ENCODE results near the gene CNTNAP2. TPM values are rescaled to one million over a fixed set of nuclear protein-coding genes. Genes with fewer than 3 reads are reported as not detected.

The CNTNAP2 gene
- total and polyA plus RNA-seq, 12 donors: 0.07 to 0.77 (median 0.24) TPM

- Histone ChIP-seq H3K4me3 (no peak overlapping the region), H3K9me3 (peaks cover 0 to 3% (median 0%) of the 10 kb centered on the region in 11 donors), H3K27me3 (no peaks in the 10 kb centered on the region), H3K4me1 (no peaks in the 10 kb centered on the region), H3K36me3 (no peaks in the 10 kb centered on the region), H3K27ac (no peak overlapping the region)
- DNase-seq (no peak), ATAC-seq (no peak)
- intact Hi-C loops (cut with DNase I): no loop called here
- WGBS, 2 donors: 61 to 82% methylated on average over 1 of the region's 1 CpG
- TF ChIP-seq CTCF (IDR thresholded peaks at IDR 0.05): no peak
Measured at GRCh38 chr7:147070886-147071285, 954.3 kb downstream of the CNTNAP2 start.

DNA sequence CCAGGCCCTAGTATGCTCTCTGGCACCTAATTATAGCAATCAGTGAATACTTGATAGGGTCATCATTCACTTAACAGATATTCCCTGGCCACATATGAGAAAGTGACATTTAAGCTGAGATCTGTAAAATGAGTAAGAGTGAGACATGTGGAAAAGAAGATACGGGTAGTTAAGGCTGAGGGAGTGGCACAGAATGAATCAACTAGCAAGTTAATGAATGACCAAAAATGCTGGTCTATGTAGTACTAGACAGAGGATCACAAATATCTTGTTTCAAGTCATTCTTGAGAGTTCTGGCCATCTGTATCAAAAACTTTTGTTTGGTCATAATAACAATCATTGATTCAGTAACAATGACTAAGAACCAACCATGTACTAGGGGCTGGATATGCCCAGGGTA lies 954.9 kb downstream of the CNTNAP2 start:
- no peaks in the 10 kb centered on the region for H3K27me3 ChIP-seq
- ATAC-seq (no peak), DNase-seq (no peak)
- H3K36me3 ChIP-seq: no peaks in the 10 kb centered on the region
- intact Hi-C loops (cut with DNase I): no loop called here
- 83 to 97% methylated on average over 1 of the region's 1 CpG for WGBS, 2 donors
- no peak overlapping the region for H3K4me3 ChIP-seq
- H3K4me1 ChIP-seq: no peaks in the 10 kb centered on the region
- no peak overlapping the region for H3K27ac ChIP-seq
- no peak for TF ChIP-seq CTCF (IDR thresholded peaks at IDR 0.05)
- H3K9me3 ChIP-seq: peaks cover 0 to 6% (median 0%) of the 10 kb centered on the region in 11 donors

DNA sequence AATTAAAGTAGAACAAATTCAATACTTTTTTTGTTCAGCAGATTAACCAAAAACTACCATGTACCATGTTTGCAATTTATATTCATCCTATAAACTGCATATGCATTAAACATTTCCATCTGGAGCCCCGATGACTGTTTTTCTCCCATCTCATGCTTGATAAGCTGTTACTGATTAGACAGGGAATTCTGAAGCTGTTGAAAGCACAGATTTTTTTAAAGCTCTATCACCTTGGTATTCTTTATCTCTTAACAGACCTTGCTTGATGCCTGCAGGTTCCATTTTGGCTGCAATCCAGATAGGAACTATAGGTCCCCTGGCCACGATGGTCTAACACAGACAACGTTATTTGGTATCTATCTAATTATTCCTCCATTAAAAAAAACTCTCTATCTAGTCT lies 961.7 kb downstream of the CNTNAP2 start:
- no peak overlapping the region for H3K27ac ChIP-seq
- intact Hi-C loops (cut with DNase I): no loop called here
- no peaks in the 10 kb centered on the region for H3K27me3 ChIP-seq

GRCh38 chr7:147079083-147079482 lies 962.5 kb downstream of the CNTNAP2 start:
- WGBS, 2 donors: 80 to 87% methylated on average over 5 of the region's 5 CpGs
- intact Hi-C loops (cut with DNase I): no loop called here
- Histone ChIP-seq H3K9me3 (peaks cover 0 to 6% (median 0%) of the 10 kb centered on the region in 11 donors), H3K27ac (no peak overlapping the region), H3K36me3 (no peaks in the 10 kb centered on the region), H3K27me3 (no peaks in the 10 kb centered on the region), H3K4me1 (no peaks in the 10 kb centered on the region), H3K4me3 (no peak overlapping the region)
- TF ChIP-seq CTCF (IDR thresholded peaks at IDR 0.05): no peak
- ATAC-seq: no peak
- no peak for DNase-seq

More for the DNA sequence above, 961.7 kb downstream of the CNTNAP2 start:
- ATAC-seq: no peak
- WGBS, 2 donors: 31 to 43% methylated on average over 3 of the region's 3 CpGs
- Histone ChIP-seq H3K36me3 (no peaks in the 10 kb centered on the region), H3K4me1 (no peaks in the 10 kb centered on the region), H3K9me3 (peaks cover 0 to 6% (median 0%) of the 10 kb centered on the region in 11 donors), H3K4me3 (no peak overlapping the region)
- DNase-seq: no peak
- TF ChIP-seq CTCF (IDR thresholded peaks at IDR 0.05): no peak

All from heart right ventricle (tissue), 16 donors.